GM12878 (cell line): Measurements from ENCODE around the gene NUP93. TPM values are rescaled to one million over a fixed set of nuclear protein-coding genes. Genes with fewer than 3 reads are reported as not detected.

Experiments used
- ATAC-seq: fragments of 200-7000 bp; cut with Tn5 transposase; 3 replicates; pipeline ENCODE4 v1.9.1; 2020; ENCODE audit warnings: mild to moderate bottlenecking, moderate library complexity
- BruUV-seq: library from RNA; stranded (reverse); fragments of 400-500 nt; replicated peaks from 2 replicates; lab custom pipeline; 2021; lab: Mats Ljungman, UMichigan
- CTCF ChIA-PET: fragments of 300-600 bp; sonication (Branson Sonifier 250); formaldehyde crosslinking; extraction: SDS; loops from one replicate; lab custom pipeline; 2021; ENCODE audit warnings: inconsistent platforms; lab: Yijun Ruan, JAX
- POLR2A ChIA-PET: fragments of 350-600 bp; formaldehyde crosslinking; extraction: SDS; loops from one replicate; lab custom pipeline; 2021; ENCODE audit warnings: inconsistent platforms; lab: Charles Lee
- RAD21 ChIA-PET: fragments of 300-600 bp; sonication (Branson Sonifier 250); formaldehyde crosslinking; loops from one replicate; lab custom pipeline; 2023; ENCODE audit warnings: antibody characterized with exemption; ENCODE audit not compliant: unreplicated experiment; lab: Charles Lee
- SMC1A ChIA-PET: fragments of 300-600 bp; sonication (Branson Sonifier 250); formaldehyde crosslinking; loops from one replicate; lab custom pipeline; 2023; ENCODE audit not compliant: unreplicated experiment, uncharacterized antibody; lab: Charles Lee
- DNase-seq: peaks from one replicate; pipeline ENCODE4 v3.0.0-alpha.2; 2011; ENCODE audit warnings: low read depth, low spot score
- FAIRE-seq: peaks from 3 replicates; lab custom pipeline; 2011; peaks lifted over from hg19 to GRCh38; lab: Jason Lieb, UNC
- H2AFZ ChIP-seq: 2 replicates; pipeline ENCODE4 v1.6.0; 2011; ENCODE audit warnings: low read depth, low read length, control low read depth; ENCODE audit not compliant: control insufficient read depth
- H3K27ac ChIP-seq: 2 replicates; pipeline ENCODE4 v1.5.1; 2011; ENCODE audit warnings: control low read depth; ENCODE audit not compliant: control insufficient read depth, insufficient read depth
- H3K27me3 ChIP-seq, 2 experiments: replicated peaks in 1 of 2; 2 replicates each; pipeline versions ENCODE4 v1.6.0 to v1.6.1; 2011; ENCODE audit warnings: low read length in 1 of 2; ENCODE audit not compliant: control insufficient read depth in 2 of 2, insufficient read depth in 2 of 2
- H3K36me3 ChIP-seq, 2 experiments: 2 replicates each; pipeline ENCODE4 v1.5.1; 2011; ENCODE audit warnings: low read length in 1 of 2; ENCODE audit not compliant: control insufficient read depth in 2 of 2, insufficient read depth in 2 of 2
- H3K4me1 ChIP-seq: 2 replicates; pipeline ENCODE4 v1.6.1; 2011; ENCODE audit warnings: mild to moderate bottlenecking, low read length, moderate library complexity, mixed read lengths; ENCODE audit not compliant: control insufficient read depth, insufficient read depth
- H3K4me2 ChIP-seq: 2 replicates; pipeline ENCODE4 v1.6.0; 2011; ENCODE audit warnings: control low read depth; ENCODE audit not compliant: control insufficient read depth, insufficient read depth
- H3K4me3 ChIP-seq: fragments of 200-600 bp; sonication (generic); 2 replicates; pipeline ENCODE4 v1.5.1; 2016
- H3K79me2 ChIP-seq: 2 replicates; pipeline ENCODE4 v1.6.0; 2011; ENCODE audit warnings: low read length; ENCODE audit not compliant: control insufficient read depth, insufficient read depth
- H3K9ac ChIP-seq: 2 replicates; pipeline ENCODE4 v1.8.0; 2011; ENCODE audit warnings: low read length, control low read depth, mixed read lengths; ENCODE audit not compliant: control insufficient read depth, insufficient read depth
- H3K9me3 ChIP-seq: replicated peaks from 3 replicates; pipeline ENCODE4 v1.5.1; 2011; ENCODE audit warnings: mild to moderate bottlenecking, low read length; ENCODE audit not compliant: control insufficient read depth, insufficient read depth
- H4K20me1 ChIP-seq: 2 replicates; pipeline ENCODE4 v1.6.0; 2011; ENCODE audit not compliant: control insufficient read depth, insufficient read depth
- ATF7 ChIP-seq: fragments of 450-650 bp; IDR thresholded peaks from 2 replicates; pipeline ENCODE4 v1.6.1; 2016; ENCODE audit warnings: low read depth, mild to moderate bottlenecking
- BHLHE40 ChIP-seq, 2 experiments: fragments of 450-650 bp in 1 of 2; IDR thresholded peaks; 2 replicates each; pipeline ENCODE4 v1.6.1; 2011 to 2017; ENCODE audit warnings: low read depth in 2 of 2, borderline replicate concordance in 1 of 2, improper control_type of control experiment in 1 of 2, low read length in 1 of 2, mild to moderate bottlenecking in 1 of 2
- EED ChIP-seq: sonication (generic); IDR thresholded peaks from 2 replicates; pipeline ENCODE4 v1.6.1; 2016; ENCODE audit warnings: antibody characterized with exemption, low read depth
- EGR1 ChIP-seq, 2 experiments: IDR thresholded peaks; 1 replicate in 1 of 2; 2 replicates in 1 of 2; pipeline ENCODE4 v1.6.1; 2011 to 2012; ENCODE audit warnings: low read depth in 2 of 2, low read length in 2 of 2, borderline replicate concordance in 1 of 2, mild to moderate bottlenecking in 1 of 2, moderate library complexity in 1 of 2
- IKZF1 ChIP-seq: fragments of 450-650 bp; conservative IDR thresholded peaks from 2 replicates; pipeline ENCODE4 v1.6.1; 2017; ENCODE audit warnings: antibody characterized with exemption, mild to moderate bottlenecking
- KDM1A ChIP-seq: fragments of 200-600 bp; sonication (generic); IDR thresholded peaks from 2 replicates; pipeline ENCODE4 v1.6.1; 2016; ENCODE audit warnings: borderline replicate concordance
- MEF2A ChIP-seq: IDR thresholded peaks from 2 replicates; pipeline ENCODE4 v1.6.1; 2011; ENCODE audit warnings: low read depth, mild to moderate bottlenecking, low read length, moderate library complexity; ENCODE audit not compliant: insufficient read depth
- SMARCA5 ChIP-seq: fragments of 450-650 bp; IDR thresholded peaks from 2 replicates; pipeline ENCODE4 v1.6.1; 2017; ENCODE audit warnings: mild to moderate bottlenecking
- STAT1 ChIP-seq: fragments of 450-650 bp; conservative IDR thresholded peaks from 2 replicates; pipeline ENCODE4 v1.6.1; 2014; ENCODE audit warnings: antibody characterized with exemption, mild to moderate bottlenecking
- TCF7 ChIP-seq: IDR thresholded peaks from 2 replicates; pipeline ENCODE4 v1.6.1; 2014; ENCODE audit warnings: antibody characterized with exemption, borderline replicate concordance
- WGBS: methylation state at CpG from one replicate; pipeline ENCODE4 v1.1.6; 2016; ENCODE audit warnings: low lambda C conversion rate; ENCODE audit not compliant: insufficient replicate concordance, insufficient coverage; ENCODE audit errors: missing lambda C conversion rate; 5-methylcytosine and 5-hydroxymethylcytosine counted together
- in situ Hi-C: fragments of 300-500 bp; cut with MboI; formaldehyde crosslinking; loops from 9 replicates; pipeline ENCODE4 v1.14.3; 2018; ENCODE audit warnings: mixed read lengths
- intact Hi-C: fragments of 100-400 bp; cut with micrococcal nuclease; formaldehyde crosslinking; loops from one replicate; pipeline ENCODE4 v1.14.2; 2022; ENCODE audit not compliant: unreplicated experiment
- polyA plus RNA-seq, 11 experiments: library from polyadenylated mRNA; depleted of rRNA in 4 of 11; unstranded in 6 of 11; stranded (reverse) in 5 of 11; fragments of >200 nt; fragmentation: Nextera tagmentation in 4 of 11; fragmentation: Illumina TruSeq in 1 of 11; extraction: Ambion mirVana in 4 of 11; extraction: Trizol in 1 of 11; gene quantifications; 1 replicate in 1 of 11; 2 replicates in 10 of 11; pipeline versions ENCODE4 v1.2.1 to v1.2.3, GENCODE V29; 2011 to 2016; ENCODE audit warnings: inconsistent platforms in 2 of 11, missing spikeins in 2 of 11, low read depth in 1 of 11
- total RNA-seq, 4 experiments: library from RNA; depleted of rRNA in 3 of 4; stranded (reverse); fragments of >200 nt in 3 of 4; fragmentation: Illumina TruSeq in 1 of 4; extraction: Trizol in 1 of 4; gene quantifications; 2 replicates each; pipeline versions ENCODE4 v1.2.1 to v1.2.3, GENCODE V29; 2013 to 2021

Gene NUP93
- total and polyA plus RNA-seq, 10 of the 15 experiments (the other 5 are each of a cell fraction or from before 2014, with no cell fraction given): 82.2 to 175 (median 101) TPM

DNA sequence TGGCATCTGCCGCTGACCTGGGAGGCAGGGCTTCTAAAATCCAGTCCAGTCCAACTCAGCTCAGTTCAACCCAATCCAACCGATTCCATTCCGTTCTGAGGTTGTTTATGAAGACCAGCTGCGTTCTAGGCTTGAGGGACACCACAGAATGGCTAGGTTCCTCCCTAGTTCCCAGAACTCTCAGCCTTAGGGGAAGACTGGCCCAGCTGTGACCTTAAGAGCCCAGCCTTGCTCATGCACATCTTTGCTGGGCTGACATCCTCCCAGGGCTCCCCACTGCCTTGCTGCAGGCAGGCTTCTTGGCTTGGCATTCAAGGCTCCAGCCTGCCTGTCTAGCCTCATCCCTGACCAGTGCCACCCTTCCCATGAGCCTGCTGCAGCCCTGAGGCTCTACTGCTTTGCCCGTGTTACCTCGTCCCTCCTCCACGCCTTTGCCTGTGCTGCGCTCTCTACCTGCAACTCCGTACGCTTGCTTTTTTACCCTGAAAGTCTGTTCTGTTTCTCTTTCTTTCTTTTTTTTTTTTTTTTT lies 143.0 kb downstream of the NUP93 start (continued):
- TF ChIP-seq TCF7 (no peak), STAT1 (no peak), MEF2A (no peak), BHLHE40 (IDR thresholded peaks at IDR 0.05; ENCODE audit: borderline replicate concordance in 1 of 2, low read depth in 2 of 2, low read length in 1 of 2) (no peak), ATF7 (no peak), EGR1 (IDR thresholded peaks at IDR 0.05; ENCODE audit: borderline replicate concordance in 1 of 2, low read depth in 2 of 2, low read length in 2 of 2) (no peak), SMARCA5 (no peak)

DNA sequence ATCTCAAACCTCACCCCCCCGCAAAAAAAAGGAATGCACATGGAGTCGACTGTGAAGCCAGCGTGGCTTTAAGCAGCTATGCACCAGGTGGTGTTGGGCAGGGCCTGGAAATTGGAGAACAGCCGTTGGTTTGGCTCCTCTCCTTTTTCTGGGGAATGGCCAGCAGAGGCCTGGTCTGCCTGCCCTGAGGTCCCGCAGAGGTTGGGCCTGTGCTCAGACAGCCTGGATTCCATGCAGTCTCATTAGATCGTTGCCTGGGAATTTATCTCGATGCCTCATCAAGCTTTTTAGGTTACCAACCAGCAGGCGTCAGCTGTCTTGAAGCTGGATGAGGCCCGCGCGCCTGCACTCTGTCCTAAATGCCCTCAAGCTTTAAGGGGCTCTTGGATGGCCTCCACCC lies 144.9 kb downstream of the NUP93 start:
- H3K79me2 ChIP-seq: no peaks in the 10 kb centered on the region
- ChIA-PET SMC1A (interaction anchor here (0.7 to 1.8 kb wide), 12 partner anchors 10 to 77 kb away, joined by 3 to 5 read pairs (median 3); no protein-coding TSS in a partner anchor), RAD21 (interaction anchor here (0.9 to 1.8 kb wide), 7 partner anchors 14 to 76 kb away, joined by 3 to 10 read pairs (median 5); no protein-coding TSS in a partner anchor), CTCF (interaction anchor here (0.6 to 2.7 kb wide), 10 partner anchors 7 to 77 kb away, joined by 3 to 10 read pairs (median 5); no protein-coding TSS in a partner anchor), POLR2A (interaction anchor here (0.6 to 1.2 kb wide), 6 partner anchors 40 to 96 kb away, joined by 3 read pairs; no protein-coding TSS in a partner anchor)
- no peaks in the 10 kb centered on the region for H4K20me1 ChIP-seq
- BruUV-seq: no TSS peak
- in situ Hi-C loops (no loop called here), intact Hi-C loops (no loop called here)
- DNase-seq (no peak), FAIRE-seq (no peak), ATAC-seq (no peak)
- TF ChIP-seq IKZF1 (no peak), KDM1A (no peak), EED (0 out of 2 replicates have a peak, but pooled peaks have one; percentile 8)
- peaks cover 29% of the 10 kb centered on the region for H3K4me1 ChIP-seq
- no peak overlapping the region for H3K27ac ChIP-seq
- no peak overlapping the region for H2AFZ ChIP-seq
- H3K4me2 ChIP-seq: no peak overlapping the region
- 70% methylated on average over 8 of the region's 11 CpGs for WGBS
- no peaks in the 10 kb centered on the region for H3K36me3 ChIP-seq
- H3K9ac ChIP-seq: no peak overlapping the region
- H3K27me3 ChIP-seq: no peaks in the 10 kb centered on the region
- no peak overlapping the region for H3K4me3 ChIP-seq
- H3K9me3 ChIP-seq: no peaks in the 10 kb centered on the region
